Loucy (cell line): ENCODE data around the gene TFEB.

Experiments used
- EZH2phosphoT487 ChIP-seq: fragments of 200-600 bp; IDR thresholded peaks from 2 replicates; pipeline ENCODE4 v1.6.1; 2018; ENCODE audit warnings: antibody characterized with exemption, mild to moderate bottlenecking, moderate library complexity, borderline replicate concordance
- TF ChIP-seq, protein P1 (sequence below): fragments of 200-600 bp; sonication (generic); conservative IDR thresholded peaks from 2 replicates; pipeline ENCODE4 v1.5.1; 2014; ENCODE audit warnings: mild to moderate bottlenecking, antibody characterized with exemption, low read length

DNA sequence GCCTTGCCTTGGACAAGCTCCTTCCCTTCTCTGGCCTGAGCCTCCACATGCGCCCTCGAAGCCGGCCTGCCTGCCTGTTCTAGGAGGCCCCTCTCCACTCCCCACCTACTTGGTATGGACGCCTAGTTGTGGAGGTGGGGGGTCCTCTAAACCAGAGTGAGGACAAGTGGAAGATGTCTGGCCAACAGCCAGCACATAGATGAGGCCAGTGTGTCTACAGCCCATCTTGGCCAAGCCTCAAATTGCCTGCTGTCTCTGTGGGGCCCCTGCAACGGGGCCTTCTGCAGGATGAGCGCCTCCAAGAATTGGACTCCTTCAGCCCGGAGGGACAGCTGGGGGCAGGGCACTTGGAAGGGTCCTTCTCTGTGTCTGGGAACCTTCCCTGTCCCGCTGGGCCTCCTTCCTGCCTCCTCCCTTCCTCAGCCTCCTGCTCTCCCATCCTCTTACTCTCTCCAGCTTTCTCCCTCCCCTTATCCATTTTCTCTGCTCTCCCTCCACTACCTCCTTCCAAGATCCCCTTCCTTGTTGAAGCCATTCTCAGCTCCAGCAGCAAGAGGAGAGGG lies 95.5 kb downstream of the TFEB start:
- TF ChIP-seq, protein P1, sequence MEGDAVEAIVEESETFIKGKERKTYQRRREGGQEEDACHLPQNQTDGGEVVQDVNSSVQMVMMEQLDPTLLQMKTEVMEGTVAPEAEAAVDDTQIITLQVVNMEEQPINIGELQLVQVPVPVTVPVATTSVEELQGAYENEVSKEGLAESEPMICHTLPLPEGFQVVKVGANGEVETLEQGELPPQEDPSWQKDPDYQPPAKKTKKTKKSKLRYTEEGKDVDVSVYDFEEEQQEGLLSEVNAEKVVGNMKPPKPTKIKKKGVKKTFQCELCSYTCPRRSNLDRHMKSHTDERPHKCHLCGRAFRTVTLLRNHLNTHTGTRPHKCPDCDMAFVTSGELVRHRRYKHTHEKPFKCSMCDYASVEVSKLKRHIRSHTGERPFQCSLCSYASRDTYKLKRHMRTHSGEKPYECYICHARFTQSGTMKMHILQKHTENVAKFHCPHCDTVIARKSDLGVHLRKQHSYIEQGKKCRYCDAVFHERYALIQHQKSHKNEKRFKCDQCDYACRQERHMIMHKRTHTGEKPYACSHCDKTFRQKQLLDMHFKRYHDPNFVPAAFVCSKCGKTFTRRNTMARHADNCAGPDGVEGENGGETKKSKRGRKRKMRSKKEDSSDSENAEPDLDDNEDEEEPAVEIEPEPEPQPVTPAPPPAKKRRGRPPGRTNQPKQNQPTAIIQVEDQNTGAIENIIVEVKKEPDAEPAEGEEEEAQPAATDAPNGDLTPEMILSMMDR: no peak
- TF ChIP-seq EZH2phosphoT487: no peak
